Measurements from ENCODE around the gene FBXO8.

FBXO8 gene

GRCh38 chr4:174190832-174191500 is 92.5 kb downstream of the FBXO8 start (continued):
- no peak for TF ChIP-seq REST (tag by site-specific recombination; IDR thresholded peaks at IDR 0.05)

GRCh38 chr4:174189392-174190015 is 94.0 kb downstream of the FBXO8 start:
- POLR2A ChIA-PET, result no interaction called here
- TF ChIP-seq ZBTB21 (tag by site-specific recombination; IDR thresholded peaks at IDR 0.05) (no peak), ZNF202 (tag by site-specific recombination; IDR thresholded peaks at IDR 0.05; ENCODE audit: borderline replicate concordance) (no peak), TCF7L2 (IDR thresholded peaks at IDR 0.05; ENCODE audit: borderline replicate concordance, low read depth, low read length) (no peak), ZNF362 (tag by site-specific recombination; IDR thresholded peaks at IDR 0.05) (no peak), ZNF670 (tag by site-specific recombination; IDR thresholded peaks at IDR 0.05; ENCODE audit: low read depth) (no peak), MEIS1 (CRISPR knock-in tag; IDR thresholded peaks at IDR 0.05; ENCODE audit: borderline replicate concordance) (no peak), ZBTB44 (tag by site-specific recombination; IDR thresholded peaks at IDR 0.05) (no peak), ZNF394 (tag by site-specific recombination; IDR thresholded peaks at IDR 0.05; ENCODE audit: borderline replicate concordance) (no peak), ZNF645 (tag by site-specific recombination; IDR thresholded peaks at IDR 0.05) (no peak), TRIM28 (IDR thresholded peaks at IDR 0.05; ENCODE audit: borderline replicate concordance, low read length) (no peak), ZSCAN4 (tag by site-specific recombination; IDR thresholded peaks at IDR 0.05) (no peak)
- CTCF ChIA-PET, result no interaction called here
- Histone ChIP-seq H3K4me3 (ENCODE audit: low read depth, low read length) (no peak overlapping the region), H3K27ac (ENCODE audit: extremely low read depth, low read depth, low read length) (no peak overlapping the region), H3K9me3 (ENCODE audit: control insufficient read depth, insufficient read depth, low read depth, low read length) (no peaks in the 10 kb centered on the region), H3K36me3 (ENCODE audit: control insufficient read depth in 2 of 2, insufficient read depth in 1 of 2, low read length in 2 of 2) (no peaks in the 10 kb centered on the region), H3K4me1 (ENCODE audit: control insufficient read depth, insufficient read depth, low read length) (no peaks in the 10 kb centered on the region)

All from HEK293 (cell line).